DOHH2 (cell line): Measurements from ENCODE around the gene MYO6.

Source experiments
- H3F3A ChIP-seq: fragments of 200-600 bp; sonication (generic), shearing (Covaris generic); 2 replicates; pipeline ENCODE4 v1.6.0; 2016; ENCODE audit warnings: antibody characterized with exemption, mild to moderate bottlenecking; ENCODE audit not compliant: control insufficient read depth, insufficient read depth
- H3K27ac ChIP-seq: fragments of 200-600 bp; sonication (generic); 2 replicates; pipeline ENCODE4 v1.5.1; 2014; ENCODE audit warnings: low read depth, mild to moderate bottlenecking, low read length, moderate library complexity
- H3K27me3 ChIP-seq: fragments of 200-600 bp; sonication (generic); 2 replicates; pipeline ENCODE4 v1.6.1; 2014; ENCODE audit warnings: mild to moderate bottlenecking, low read length, mixed read lengths; ENCODE audit not compliant: control insufficient read depth
- H3K36me3 ChIP-seq: fragments of 200-600 bp; sonication (generic); 2 replicates; pipeline ENCODE4 v1.6.1; 2014; ENCODE audit warnings: mild to moderate bottlenecking, low read length, moderate library complexity, mixed read lengths; ENCODE audit not compliant: control insufficient read depth
- H3K4me1 ChIP-seq: fragments of 200-600 bp; sonication (generic); 2 replicates; pipeline ENCODE4 v1.6.1; 2014; ENCODE audit warnings: mild to moderate bottlenecking, low read length, mixed read lengths; ENCODE audit not compliant: control insufficient read depth
- H3K4me2 ChIP-seq: fragments of 200-600 bp; sonication (generic); 2 replicates; pipeline ENCODE4 v1.6.0; 2014; ENCODE audit warnings: mild to moderate bottlenecking, low read length, moderate library complexity
- H3K4me3 ChIP-seq: fragments of 200-600 bp; sonication (generic); 2 replicates; pipeline ENCODE4 v1.5.1; 2014; ENCODE audit warnings: mild to moderate bottlenecking, low read length, mixed read lengths
- H3K79me2 ChIP-seq: fragments of 200-600 bp; sonication (generic); 2 replicates; pipeline ENCODE4 v1.6.1; 2014; ENCODE audit warnings: mild to moderate bottlenecking, low read length, mixed read lengths; ENCODE audit not compliant: control insufficient read depth
- H3K9me2 ChIP-seq: fragments of 200-600 bp; sonication (generic); replicated peaks from 2 replicates; pipeline ENCODE4 v1.6.1; 2014; ENCODE audit warnings: mild to moderate bottlenecking, low read length, mixed read lengths; ENCODE audit not compliant: control insufficient read depth
- H3K9me3 ChIP-seq: fragments of 200-600 bp; sonication (generic); 2 replicates; pipeline ENCODE4 v1.6.1; 2014; ENCODE audit warnings: antibody characterized with exemption, low read length, mixed read lengths; ENCODE audit not compliant: control insufficient read depth, insufficient read depth
- H4K20me1 ChIP-seq: fragments of 200-600 bp; sonication (generic); 2 replicates; pipeline ENCODE4 v1.6.0; 2014; ENCODE audit warnings: low read depth, mild to moderate bottlenecking, antibody characterized with exemption, low read length, moderate library complexity; ENCODE audit not compliant: control insufficient read depth, insufficient read depth
- EZH2phosphoT487 ChIP-seq: fragments of 200-600 bp; sonication (generic); IDR thresholded peaks from 2 replicates; pipeline ENCODE4 v1.6.1; 2017; ENCODE audit warnings: borderline replicate concordance, mild to moderate bottlenecking, antibody characterized with exemption, low read length, moderate library complexity, mixed read lengths
- TF ChIP-seq, protein P1 (sequence below): fragments of 200-600 bp; sonication (generic); IDR thresholded peaks from one replicate; pipeline ENCODE4 v1.5.1; 2014; ENCODE audit warnings: antibody characterized with exemption, mild to moderate bottlenecking, low read depth, low read length; ENCODE audit not compliant: poor library complexity, severe bottlenecking

MYO6 gene

DNA sequence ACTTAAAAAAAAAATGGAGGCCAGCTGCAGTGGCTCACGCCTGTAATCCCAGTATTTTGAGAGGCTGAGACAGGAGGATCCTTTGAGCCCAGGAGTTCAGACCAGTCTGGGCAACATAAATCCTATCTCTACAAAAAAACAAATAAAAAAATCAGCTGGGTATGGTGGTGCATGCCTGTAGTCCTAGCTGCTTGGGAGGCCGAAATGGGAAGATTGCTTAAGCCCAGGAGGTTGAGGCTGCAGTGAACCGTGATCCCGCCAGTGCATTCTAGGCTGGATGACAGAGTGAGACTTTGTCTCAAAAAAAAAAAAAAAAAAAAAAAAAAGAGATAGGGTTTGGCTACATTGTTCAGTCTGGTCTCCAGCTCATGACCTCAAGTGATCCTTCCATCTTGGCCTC, 29.7 kb downstream of the MYO6 start:
- Histone ChIP-seq H3K9me2 (no peaks in the 10 kb centered on the region), H4K20me1 (no peaks in the 10 kb centered on the region), H3K27me3 (no peaks in the 10 kb centered on the region), H3K27ac (no peak overlapping the region), H3K4me1 (no peaks in the 10 kb centered on the region), H3K79me2 (no peaks in the 10 kb centered on the region), H3F3A (no peaks in the 10 kb centered on the region), H3K36me3 (no peaks in the 10 kb centered on the region), H3K4me2 (no peak overlapping the region), H3K9me3 (no peaks in the 10 kb centered on the region), H3K4me3 (no peak overlapping the region)
- no peak for TF ChIP-seq EZH2phosphoT487
- TF ChIP-seq, protein P1, sequence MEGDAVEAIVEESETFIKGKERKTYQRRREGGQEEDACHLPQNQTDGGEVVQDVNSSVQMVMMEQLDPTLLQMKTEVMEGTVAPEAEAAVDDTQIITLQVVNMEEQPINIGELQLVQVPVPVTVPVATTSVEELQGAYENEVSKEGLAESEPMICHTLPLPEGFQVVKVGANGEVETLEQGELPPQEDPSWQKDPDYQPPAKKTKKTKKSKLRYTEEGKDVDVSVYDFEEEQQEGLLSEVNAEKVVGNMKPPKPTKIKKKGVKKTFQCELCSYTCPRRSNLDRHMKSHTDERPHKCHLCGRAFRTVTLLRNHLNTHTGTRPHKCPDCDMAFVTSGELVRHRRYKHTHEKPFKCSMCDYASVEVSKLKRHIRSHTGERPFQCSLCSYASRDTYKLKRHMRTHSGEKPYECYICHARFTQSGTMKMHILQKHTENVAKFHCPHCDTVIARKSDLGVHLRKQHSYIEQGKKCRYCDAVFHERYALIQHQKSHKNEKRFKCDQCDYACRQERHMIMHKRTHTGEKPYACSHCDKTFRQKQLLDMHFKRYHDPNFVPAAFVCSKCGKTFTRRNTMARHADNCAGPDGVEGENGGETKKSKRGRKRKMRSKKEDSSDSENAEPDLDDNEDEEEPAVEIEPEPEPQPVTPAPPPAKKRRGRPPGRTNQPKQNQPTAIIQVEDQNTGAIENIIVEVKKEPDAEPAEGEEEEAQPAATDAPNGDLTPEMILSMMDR: no peak

DNA sequence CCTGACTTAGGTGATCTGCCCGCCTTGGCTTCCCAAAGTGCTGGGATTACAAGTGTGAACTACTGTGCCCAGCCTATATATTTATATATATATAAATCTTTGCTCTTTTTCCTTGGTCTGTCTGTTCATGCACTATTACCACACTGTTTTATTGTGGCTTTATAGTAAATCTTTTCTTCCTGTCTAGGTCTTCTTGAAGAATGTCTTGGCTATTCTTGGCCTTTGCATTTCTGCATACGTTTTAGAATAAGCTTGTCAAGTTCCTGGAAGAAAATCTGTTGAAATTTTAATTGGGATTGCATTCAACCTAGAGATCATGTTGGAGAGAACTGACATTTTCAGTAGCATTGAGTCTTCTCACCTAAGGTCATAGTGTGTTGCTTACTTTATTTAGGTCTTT, 37.1 kb downstream of the MYO6 start:
- H3F3A ChIP-seq: no peaks in the 10 kb centered on the region
- no peak overlapping the region for H3K4me2 ChIP-seq
- no peaks in the 10 kb centered on the region for H3K9me3 ChIP-seq
- no peaks in the 10 kb centered on the region for H3K4me1 ChIP-seq
- no peak overlapping the region for H3K27ac ChIP-seq
- no peak overlapping the region for H3K4me3 ChIP-seq
- TF ChIP-seq EZH2phosphoT487: no peak
- TF ChIP-seq, protein P1: no peak
- H3K9me2 ChIP-seq: no peaks in the 10 kb centered on the region
- no peaks in the 10 kb centered on the region for H3K36me3 ChIP-seq
- no peaks in the 10 kb centered on the region for H3K79me2 ChIP-seq
- H3K27me3 ChIP-seq: no peaks in the 10 kb centered on the region
- H4K20me1 ChIP-seq: no peaks in the 10 kb centered on the region

DNA sequence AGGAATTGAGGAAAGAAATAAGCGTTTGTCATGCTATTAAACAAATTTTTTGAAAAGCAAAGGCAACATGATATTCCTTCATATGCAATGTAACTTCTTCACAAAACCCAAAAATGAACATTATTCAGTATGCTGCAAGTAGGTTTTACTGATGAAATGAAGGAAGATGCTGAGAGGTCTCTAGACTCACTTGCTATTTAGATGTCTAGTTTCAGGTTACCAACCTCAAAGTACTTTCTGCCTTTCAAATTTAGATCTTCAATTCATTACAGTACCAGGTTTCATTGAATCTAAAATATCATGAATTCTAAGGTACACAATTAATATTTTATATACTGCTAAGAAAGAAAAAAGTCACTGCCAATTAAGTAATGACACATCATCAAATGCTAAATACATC, 39.9 kb downstream of the MYO6 start:
- H4K20me1 ChIP-seq: no peaks in the 10 kb centered on the region
- no peaks in the 10 kb centered on the region for H3K9me2 ChIP-seq
- H3K4me2 ChIP-seq: no peak overlapping the region
- no peaks in the 10 kb centered on the region for H3K79me2 ChIP-seq
- H3K4me1 ChIP-seq: no peaks in the 10 kb centered on the region
- no peaks in the 10 kb centered on the region for H3F3A ChIP-seq
- no peaks in the 10 kb centered on the region for H3K9me3 ChIP-seq
- no peak overlapping the region for H3K4me3 ChIP-seq
- no peaks in the 10 kb centered on the region for H3K27me3 ChIP-seq
- H3K27ac ChIP-seq: no peak overlapping the region
- H3K36me3 ChIP-seq: no peaks in the 10 kb centered on the region
- TF ChIP-seq, protein P1: no peak
- TF ChIP-seq EZH2phosphoT487: no peak

DNA sequence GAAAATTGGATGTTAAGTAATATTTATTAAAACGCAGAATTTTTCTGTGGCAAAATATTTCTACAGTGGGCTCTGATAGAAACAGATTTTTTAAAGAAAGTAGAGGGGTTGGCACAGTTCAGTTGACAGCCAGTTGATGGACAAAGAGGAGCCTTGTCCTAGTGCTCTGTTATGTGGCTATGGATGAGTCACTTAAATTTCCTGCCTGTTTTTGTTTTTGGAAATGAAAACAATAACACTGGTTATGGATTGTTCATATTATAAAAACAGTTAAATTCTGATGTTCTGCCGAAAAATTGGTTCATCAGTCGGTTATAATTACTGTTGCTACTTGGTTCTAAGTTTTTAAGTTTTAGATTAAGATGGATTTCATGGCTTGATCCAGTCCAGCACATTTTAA, 42.8 kb downstream of the MYO6 start:
- H3K79me2 ChIP-seq: no peaks in the 10 kb centered on the region
- H3K4me3 ChIP-seq: no peak overlapping the region
- H4K20me1 ChIP-seq: no peaks in the 10 kb centered on the region
- H3K36me3 ChIP-seq: no peaks in the 10 kb centered on the region
- no peak for TF ChIP-seq EZH2phosphoT487
- TF ChIP-seq, protein P1: no peak
- H3K9me2 ChIP-seq: no peaks in the 10 kb centered on the region
- no peak overlapping the region for H3K4me2 ChIP-seq
- no peaks in the 10 kb centered on the region for H3F3A ChIP-seq
- H3K27ac ChIP-seq: no peak overlapping the region
- H3K27me3 ChIP-seq: no peaks in the 10 kb centered on the region
- H3K4me1 ChIP-seq: no peaks in the 10 kb centered on the region
- H3K9me3 ChIP-seq: no peaks in the 10 kb centered on the region
